HFFc6 (cell line): ENCODE data around the gene KITLG. TPM values are rescaled to one million over a fixed set of nuclear protein-coding genes. Genes with fewer than 3 reads are reported as not detected.

Experiments
- DNase-seq: peaks from one replicate; pipeline ENCODE4 v3.0.0-alpha.2; 2018
- H3K27ac Mint-ChIP-seq: 2 replicates; pipeline ENCODE4 v1.8.0; 2020; ENCODE audit warnings: mild to moderate bottlenecking, mixed read lengths
- H3K27me3 Mint-ChIP-seq: 2 replicates; pipeline ENCODE4 v1.8.0; 2021; ENCODE audit warnings: mild to moderate bottlenecking, moderate library complexity, mixed read lengths; ENCODE audit not compliant: insufficient read depth
- H3K36me3 Mint-ChIP-seq: 2 replicates; pipeline ENCODE4 v1.8.0; 2021; ENCODE audit warnings: low read depth, mixed read lengths
- H3K4me1 Mint-ChIP-seq: 2 replicates; pipeline ENCODE4 v1.8.0; 2020; ENCODE audit warnings: low read depth, mixed read lengths
- H3K4me3 Mint-ChIP-seq: 2 replicates; pipeline ENCODE4 v1.8.0; 2020; ENCODE audit warnings: mild to moderate bottlenecking, moderate library complexity, mixed read lengths
- H3K9me3 Mint-ChIP-seq: 2 replicates; pipeline ENCODE4 v1.8.0; 2020; ENCODE audit warnings: mild to moderate bottlenecking, mixed read lengths
- total RNA-seq, 6 experiments: library from RNA; stranded (reverse); fragmentation: NEBNext Ultra II Directional; extraction: Animal tissue kit (Norgen Biotek cat#: 25700); gene quantifications; 2 replicates in 1 of 6; 3 replicates in 5 of 6; pipeline ENCODE4 v1.2.3, GENCODE V29; 2021
- TF ChIP-seq, protein P1 (sequence below): fragments of 200-600 bp; sonication (generic); IDR thresholded peaks from 2 replicates; pipeline ENCODE4 v1.5.0; 2021; ENCODE audit warnings: antibody characterized with exemption, mild to moderate bottlenecking

Gene KITLG
- total RNA-seq, 6 experiments from 2014 or later = 44.4 to 91.2 (median 74.2) TPM

DNA sequence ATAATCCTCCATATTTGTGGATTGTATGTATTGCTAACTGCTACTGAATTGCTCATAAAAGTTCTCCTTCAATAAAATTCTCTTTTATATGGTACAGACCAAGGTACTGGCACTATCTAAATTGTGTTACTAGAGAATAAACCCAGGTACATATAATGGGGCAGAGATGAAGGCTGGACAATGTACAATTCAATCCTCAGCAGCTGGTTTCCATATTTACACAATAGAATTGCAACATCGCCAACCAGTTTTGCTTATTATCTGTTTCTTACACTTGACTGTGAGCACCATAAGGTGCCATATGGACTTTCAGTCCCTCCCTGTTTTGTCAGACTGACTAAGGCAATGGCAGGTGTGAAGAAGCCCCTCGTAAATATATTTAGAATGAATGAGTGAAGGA lies 18.1 kb downstream of the KITLG start:
- no peak for DNase-seq
- Mint-ChIP-seq H3K36me3 (peaks cover 45% of the 10 kb centered on the region; the same call in 1 of the 2 replicates), H3K27me3 (no peaks in the 10 kb centered on the region), H3K9me3 (no peaks in the 10 kb centered on the region), H3K4me3 (no peak overlapping the region), H3K27ac (peak overlapping the region; percentile 90; the same call in 1 of the 2 replicates), H3K4me1 (peaks cover 82% of the 10 kb centered on the region)
- TF ChIP-seq, protein P1, sequence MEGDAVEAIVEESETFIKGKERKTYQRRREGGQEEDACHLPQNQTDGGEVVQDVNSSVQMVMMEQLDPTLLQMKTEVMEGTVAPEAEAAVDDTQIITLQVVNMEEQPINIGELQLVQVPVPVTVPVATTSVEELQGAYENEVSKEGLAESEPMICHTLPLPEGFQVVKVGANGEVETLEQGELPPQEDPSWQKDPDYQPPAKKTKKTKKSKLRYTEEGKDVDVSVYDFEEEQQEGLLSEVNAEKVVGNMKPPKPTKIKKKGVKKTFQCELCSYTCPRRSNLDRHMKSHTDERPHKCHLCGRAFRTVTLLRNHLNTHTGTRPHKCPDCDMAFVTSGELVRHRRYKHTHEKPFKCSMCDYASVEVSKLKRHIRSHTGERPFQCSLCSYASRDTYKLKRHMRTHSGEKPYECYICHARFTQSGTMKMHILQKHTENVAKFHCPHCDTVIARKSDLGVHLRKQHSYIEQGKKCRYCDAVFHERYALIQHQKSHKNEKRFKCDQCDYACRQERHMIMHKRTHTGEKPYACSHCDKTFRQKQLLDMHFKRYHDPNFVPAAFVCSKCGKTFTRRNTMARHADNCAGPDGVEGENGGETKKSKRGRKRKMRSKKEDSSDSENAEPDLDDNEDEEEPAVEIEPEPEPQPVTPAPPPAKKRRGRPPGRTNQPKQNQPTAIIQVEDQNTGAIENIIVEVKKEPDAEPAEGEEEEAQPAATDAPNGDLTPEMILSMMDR = no peak

GRCh38 chr12:88559772-88560171 lies 20.5 kb downstream of the KITLG start:
- Mint-ChIP-seq H3K4me1 (peaks cover 80% of the 10 kb centered on the region), H3K27me3 (no peaks in the 10 kb centered on the region), H3K4me3 (no peak overlapping the region), H3K9me3 (no peaks in the 10 kb centered on the region), H3K36me3 (peaks cover 52% of the 10 kb centered on the region), H3K27ac (no peak overlapping the region)
- TF ChIP-seq, protein P1 = no peak
- no peak for DNase-seq

- TF ChIP-seq, protein P1 = no peak
- Mint-ChIP-seq H3K9me3 (no peaks in the 10 kb centered on the region), H3K4me3 (no peak overlapping the region), H3K27ac (no peak overlapping the region), H3K36me3 (peaks cover 47% of the 10 kb centered on the region), H3K4me1 (peaks cover 80% of the 10 kb centered on the region), H3K27me3 (no peaks in the 10 kb centered on the region)
- DNase-seq = no peak
Observed at GRCh38 chr12:88559199-88559598, 21.1 kb downstream of the KITLG start.

GRCh38 chr12:88558340-88558867 lies 21.9 kb downstream of the KITLG start:
- Mint-ChIP-seq H3K36me3 (peaks cover 44% of the 10 kb centered on the region), H3K4me3 (no peak overlapping the region), H3K4me1 (peaks cover 80% of the 10 kb centered on the region), H3K9me3 (no peaks in the 10 kb centered on the region), H3K27me3 (no peaks in the 10 kb centered on the region), H3K27ac (no peak overlapping the region)
- no peak for DNase-seq
- TF ChIP-seq, protein P1 = no peak

GRCh38 chr12:88556213-88556774 lies 24.0 kb downstream of the KITLG start:
- Mint-ChIP-seq H3K27me3 (no peaks in the 10 kb centered on the region), H3K4me1 (peaks cover 80% of the 10 kb centered on the region), H3K36me3 (peaks cover 29% of the 10 kb centered on the region), H3K4me3 (0 out of 2 replicates have a peak overlapping the region, but pooled peaks have one; percentile 4), H3K27ac (peak overlapping the region; percentile 56), H3K9me3 (no peaks in the 10 kb centered on the region)
- TF ChIP-seq, protein P1 = no peak
- no peak for DNase-seq
